ENCODE results near the gene LYRM4. TPM values are rescaled to one million over a fixed set of nuclear protein-coding genes. Genes with fewer than 3 reads are reported as not detected.

The LYRM4 gene
- total and polyA plus RNA-seq, 4 donors, result 15.2 to 23.2 (median 19.1) TPM

DNA sequence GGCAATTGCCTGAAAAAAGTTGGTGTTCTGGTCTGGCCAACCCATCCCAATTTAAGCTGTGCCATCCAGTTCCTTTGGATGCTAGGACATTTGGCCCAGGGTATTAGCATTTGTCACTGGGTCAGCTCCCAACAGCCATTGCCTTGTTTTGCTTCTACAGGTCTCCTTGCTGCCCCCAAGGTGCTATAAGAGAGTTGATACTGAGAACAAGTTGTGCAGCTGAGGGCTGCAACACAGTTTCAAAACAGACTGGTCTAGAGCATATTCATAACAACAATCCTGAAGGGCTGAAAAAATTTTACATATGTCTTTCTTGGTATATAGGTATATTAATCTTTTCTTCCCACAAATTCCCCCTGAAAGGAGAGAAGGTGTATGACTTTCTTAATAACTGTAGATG, 61.0 kb downstream of the LYRM4 start:
- Histone ChIP-seq H3K9me3 (ENCODE audit: control insufficient read depth in 4 of 4, insufficient read depth in 3 of 4, low read length in 3 of 4) (no peaks in the 10 kb centered on the region), H3K27me3 (ENCODE audit: control insufficient read depth in 3 of 3, insufficient read depth in 3 of 3, low read length in 2 of 3) (no peaks in the 10 kb centered on the region)
- no peak for ATAC-seq (ENCODE audit: insufficient read depth, low FRiP score)

DNA sequence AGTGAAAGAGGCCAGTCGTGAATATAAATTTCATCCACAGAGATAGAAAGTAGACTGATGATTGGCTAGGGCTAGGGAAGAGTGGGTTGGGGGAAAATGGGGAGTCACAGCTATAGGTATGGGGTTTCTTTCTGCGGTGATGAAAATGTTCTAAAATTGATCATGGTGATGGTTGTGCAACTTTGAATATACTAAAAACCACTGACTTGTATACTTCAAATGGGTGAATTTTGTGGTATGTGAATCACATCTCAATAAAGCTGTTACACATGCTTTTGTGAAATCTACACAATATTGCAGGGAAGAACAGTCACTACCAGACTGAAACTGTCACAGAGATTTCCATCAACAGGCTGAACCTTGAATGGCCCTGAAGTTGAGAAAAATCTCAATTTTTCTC, 61.5 kb downstream of the LYRM4 start:
- no peak for ATAC-seq (ENCODE audit: insufficient read depth, low FRiP score)
- TF ChIP-seq, protein P1, sequence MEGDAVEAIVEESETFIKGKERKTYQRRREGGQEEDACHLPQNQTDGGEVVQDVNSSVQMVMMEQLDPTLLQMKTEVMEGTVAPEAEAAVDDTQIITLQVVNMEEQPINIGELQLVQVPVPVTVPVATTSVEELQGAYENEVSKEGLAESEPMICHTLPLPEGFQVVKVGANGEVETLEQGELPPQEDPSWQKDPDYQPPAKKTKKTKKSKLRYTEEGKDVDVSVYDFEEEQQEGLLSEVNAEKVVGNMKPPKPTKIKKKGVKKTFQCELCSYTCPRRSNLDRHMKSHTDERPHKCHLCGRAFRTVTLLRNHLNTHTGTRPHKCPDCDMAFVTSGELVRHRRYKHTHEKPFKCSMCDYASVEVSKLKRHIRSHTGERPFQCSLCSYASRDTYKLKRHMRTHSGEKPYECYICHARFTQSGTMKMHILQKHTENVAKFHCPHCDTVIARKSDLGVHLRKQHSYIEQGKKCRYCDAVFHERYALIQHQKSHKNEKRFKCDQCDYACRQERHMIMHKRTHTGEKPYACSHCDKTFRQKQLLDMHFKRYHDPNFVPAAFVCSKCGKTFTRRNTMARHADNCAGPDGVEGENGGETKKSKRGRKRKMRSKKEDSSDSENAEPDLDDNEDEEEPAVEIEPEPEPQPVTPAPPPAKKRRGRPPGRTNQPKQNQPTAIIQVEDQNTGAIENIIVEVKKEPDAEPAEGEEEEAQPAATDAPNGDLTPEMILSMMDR (IDR thresholded peaks at IDR 0.05; ENCODE audit: control extremely low read depth, extremely low read depth), result no peak

More for the DNA sequence above, 61.0 kb downstream of the LYRM4 start:
- Histone ChIP-seq H3K36me3 (ENCODE audit: control insufficient read depth in 4 of 4, insufficient read depth in 4 of 4, low read length in 4 of 4) (no peaks in the 10 kb centered on the region), H3K4me1 (ENCODE audit: control insufficient read depth in 5 of 5, insufficient read depth in 5 of 5, low read length in 5 of 5) (peaks cover 3 to 19% (median 10%) of the 10 kb centered on the region in 5 donors), H3K27ac (ENCODE audit: low read depth in 1 of 2, low read length in 1 of 2) (no peak overlapping the region), H3K9ac (ENCODE audit: insufficient read depth in 1 of 2, low read length in 2 of 2) (no peak overlapping the region), H3K4me3 (no peak overlapping the region)
- no peak for DNase-seq
- TF ChIP-seq, protein P1 (IDR thresholded peaks at IDR 0.05; ENCODE audit: control extremely low read depth, extremely low read depth), result no peak

DNA sequence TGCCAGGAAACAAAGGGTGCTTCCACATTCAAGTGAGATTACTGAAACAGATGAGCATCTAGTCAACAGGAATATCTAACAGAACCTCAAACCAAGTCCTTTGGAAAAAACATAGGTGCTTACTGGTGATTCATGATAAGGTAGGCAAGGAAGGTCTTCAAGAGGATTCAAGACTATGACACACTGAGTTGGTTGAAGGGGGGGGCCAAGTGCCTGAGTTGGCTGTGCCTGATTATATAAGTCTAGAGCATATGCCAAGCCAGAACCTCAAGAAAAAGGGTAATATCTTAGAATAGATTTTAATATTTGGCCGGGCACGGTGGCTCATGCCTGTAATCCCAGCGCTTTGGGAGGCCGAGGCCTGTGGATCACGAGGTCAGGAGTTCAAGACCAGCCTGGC, 63.7 kb downstream of the LYRM4 start:
- Histone ChIP-seq H3K27me3 (ENCODE audit: control insufficient read depth in 3 of 3, insufficient read depth in 3 of 3, low read length in 2 of 3) (no peaks in the 10 kb centered on the region), H3K36me3 (ENCODE audit: control insufficient read depth in 4 of 4, insufficient read depth in 4 of 4, low read length in 4 of 4) (no peaks in the 10 kb centered on the region), H3K27ac (ENCODE audit: low read depth in 1 of 2, low read length in 1 of 2) (no peak overlapping the region), H3K4me1 (ENCODE audit: control insufficient read depth in 5 of 5, insufficient read depth in 5 of 5, low read length in 5 of 5) (peaks cover 0 to 8% (median 2%) of the 10 kb centered on the region in 5 donors), H3K9me3 (ENCODE audit: control insufficient read depth in 4 of 4, insufficient read depth in 3 of 4, low read length in 3 of 4) (no peaks in the 10 kb centered on the region), H3K9ac (ENCODE audit: insufficient read depth in 1 of 2, low read length in 2 of 2) (no peak overlapping the region), H3K4me3 (no peak overlapping the region)
- TF ChIP-seq, protein P1 (IDR thresholded peaks at IDR 0.05; ENCODE audit: control extremely low read depth, extremely low read depth), result no peak
- WGBS, 2 donors, result 99% methylated on average over 5 of the region's 5 CpGs
- no peak for ATAC-seq (ENCODE audit: insufficient read depth, low FRiP score)
- DNase-seq, result no peak

More for the DNA sequence above, 61.5 kb downstream of the LYRM4 start:
- Histone ChIP-seq H3K36me3 (ENCODE audit: control insufficient read depth in 4 of 4, insufficient read depth in 4 of 4, low read length in 4 of 4) (no peaks in the 10 kb centered on the region), H3K9ac (ENCODE audit: insufficient read depth in 1 of 2, low read length in 2 of 2) (no peak overlapping the region), H3K4me1 (ENCODE audit: control insufficient read depth in 5 of 5, insufficient read depth in 5 of 5, low read length in 5 of 5) (peaks cover under 1 to 15% (median 10%) of the 10 kb centered on the region in 5 donors), H3K27ac (ENCODE audit: low read depth in 1 of 2, low read length in 1 of 2) (no peak overlapping the region), H3K4me3 (no peak overlapping the region), H3K9me3 (ENCODE audit: control insufficient read depth in 4 of 4, insufficient read depth in 3 of 4, low read length in 3 of 4) (no peaks in the 10 kb centered on the region), H3K27me3 (ENCODE audit: control insufficient read depth in 3 of 3, insufficient read depth in 3 of 3, low read length in 2 of 3) (no peaks in the 10 kb centered on the region)
- 89 to 95% methylated on average over 2 of the region's 2 CpGs for WGBS, 2 donors
- DNase-seq, result no peak

DNA sequence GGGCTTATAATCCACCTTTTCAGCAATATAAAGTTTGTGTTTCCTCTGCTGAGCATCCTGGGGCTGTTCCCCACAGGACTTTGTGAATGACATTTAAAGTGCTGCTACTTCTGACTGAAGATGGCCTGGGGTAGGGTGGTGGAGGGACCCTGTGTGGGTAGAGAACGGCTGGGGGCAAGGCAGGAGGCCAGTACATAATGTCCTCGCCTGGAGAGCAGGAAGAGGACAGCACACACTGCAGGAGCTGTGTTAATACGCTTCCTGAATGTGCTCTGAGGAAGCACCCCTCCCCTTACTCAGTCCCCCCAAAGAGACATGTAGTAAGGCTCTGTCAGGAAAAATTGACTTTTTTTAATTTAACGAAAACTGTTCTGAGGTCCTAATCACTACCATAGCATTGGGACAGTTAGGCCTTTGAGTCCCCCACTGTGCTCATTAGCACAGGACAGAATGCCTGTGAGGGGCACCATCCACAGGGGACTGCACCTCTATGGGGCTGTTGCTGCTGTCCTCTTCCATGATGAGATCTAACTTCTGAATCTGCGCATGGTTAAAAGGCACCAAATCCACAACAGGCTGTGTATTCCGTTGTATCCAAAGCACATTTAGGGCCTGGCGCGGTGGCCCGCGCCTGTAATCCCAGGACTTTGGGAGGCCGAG, 68.5 kb downstream of the LYRM4 start:
- ATAC-seq (ENCODE audit: insufficient read depth, low FRiP score) (no peak), DNase-seq (no peak)
- TF ChIP-seq, protein P1 (IDR thresholded peaks at IDR 0.05; ENCODE audit: control extremely low read depth, extremely low read depth), result no peak
- peaks cover 0 to 18% (median 0%) of the 10 kb centered on the region in 5 donors for H3K4me1 ChIP-seq (ENCODE audit: control insufficient read depth in 5 of 5, insufficient read depth in 5 of 5, low read length in 5 of 5)
- H3K4me3 ChIP-seq, result no peak overlapping the region
- no peaks in the 10 kb centered on the region for H3K9me3 ChIP-seq (ENCODE audit: control insufficient read depth in 4 of 4, insufficient read depth in 3 of 4, low read length in 3 of 4)
- H3K36me3 ChIP-seq (ENCODE audit: control insufficient read depth in 4 of 4, insufficient read depth in 4 of 4, low read length in 4 of 4), result no peaks in the 10 kb centered on the region
- WGBS, 2 donors, result 84 to 88% methylated on average over 11 of the region's 11 CpGs
- no peak overlapping the region for H3K9ac ChIP-seq (ENCODE audit: insufficient read depth in 1 of 2, low read length in 2 of 2)
- H3K27me3 ChIP-seq (ENCODE audit: control insufficient read depth in 3 of 3, insufficient read depth in 3 of 3, low read length in 2 of 3), result no peaks in the 10 kb centered on the region
- no peak overlapping the region for H3K27ac ChIP-seq (ENCODE audit: low read depth in 1 of 2, low read length in 1 of 2)

Data from lung (tissue), 12 donors.